RWPE1 (cell line): ENCODE measurements around the gene ZNF45.
A peak's percentile ranks its signal among the peaks of the same experiment; 100 is the strongest.
"Not testable (repeated sequence)": the region's sequence is repeated elsewhere in the genome, so short reads cannot be mapped to it uniquely, and the experiment has no call there.

ENCODE experiments used
- CTCF ChIA-PET: fragments of 350-600 bp; sonication (Branson Sonifier 250); formaldehyde crosslinking; extraction: SDS; loops from one replicate; lab custom pipeline; 2021; lab: Yijun Ruan, JAX
- POLR2A ChIA-PET: fragments of 400-600 bp; formaldehyde crosslinking; extraction: SDS; loops from one replicate; lab custom pipeline; 2020; ENCODE audit warnings: antibody characterized with exemption; ENCODE audit not compliant: low non-redundant PET; lab: Yijun Ruan, JAX
- DNase-seq: peaks from one replicate; pipeline ENCODE4 v3.0.0; 2012; ENCODE audit warnings: low spot score
- H3K27ac ChIP-seq: fragments of 450-650 bp; 2 replicates; pipeline ENCODE4 v1.5.1; 2017
- CTCF ChIP-seq: fragments of 450-650 bp; conservative IDR thresholded peaks from 2 replicates; pipeline ENCODE4 v1.5.1; 2017; ENCODE audit warnings: low read depth, mild to moderate bottlenecking

Gene ZNF45

GRCh38 chr19:43960411-43960810, 25.3 kb upstream of the ZNF45 start:
- ChIA-PET CTCF (interaction anchor here (0.6 kb wide), 1 partner anchor 14 kb away, joined by 5 read pairs; no protein-coding TSS in a partner anchor), POLR2A (no interaction called here)
- no peak for DNase-seq
- no peak for TF ChIP-seq CTCF
- H3K27ac ChIP-seq, result no peak overlapping the region

GRCh38 chr19:43957891-43958290, 22.8 kb upstream of the ZNF45 start:
- CTCF ChIA-PET, result no interaction called here
- H3K27ac ChIP-seq, result no peak overlapping the region
- no peak for DNase-seq
- TF ChIP-seq CTCF, result no peak
- POLR2A ChIA-PET, result no interaction called here

- ChIA-PET CTCF (no interaction called here), POLR2A (no interaction called here)
- TF ChIP-seq CTCF, result no peak
- DNase-seq, result no peak
- H3K27ac ChIP-seq, result no peak overlapping the region
Measured at GRCh38 chr19:43956827-43957226, 21.7 kb upstream of the ZNF45 start.

- CTCF ChIA-PET, result interaction anchor here (0.6 to 0.7 kb wide), 3 partner anchors 16 to 179 kb away, joined by 3 to 5 read pairs (median 3); partner anchors contain the start of gene ZNF45
- TF ChIP-seq CTCF, result peak; percentile 37
Measured at GRCh38 chr19:43950834-43951645, 16.0 kb upstream of the ZNF45 start, which contains the start of gene ZNF221. ZNF221 (plus strand) TSS chr19:43951228; CDS start chr19:43962727, 11,499 bp downstream.

GRCh38 chr19:43949803-43950202, 14.7 kb upstream of the ZNF45 start:
- CTCF ChIA-PET, DNase-seq, H3K27ac ChIP-seq, POLR2A ChIA-PET: not testable (repeated sequence)

More at GRCh38 chr19:43950834-43951645, 16.0 kb upstream of the ZNF45 start, which contains the start of gene ZNF221:
- peak; percentile 87 for DNase-seq
- H3K27ac ChIP-seq, result peak within 1 kb of the TSS; percentile 75
- POLR2A ChIA-PET, result interaction anchor here (0.6 kb wide), 1 partner anchor 16 kb away, joined by 3 read pairs; the partner anchor contains the start of gene ZNF45

- DNase-seq, CTCF ChIA-PET, POLR2A ChIA-PET, H3K27ac ChIP-seq: not testable (repeated sequence)
Measured at GRCh38 chr19:43947412-43947811, 12.3 kb upstream of the ZNF45 start.

GRCh38 chr19:43941209-43941608, 6.1 kb upstream of the ZNF45 start:
- CTCF ChIA-PET, result no interaction called here
- POLR2A ChIA-PET, result no interaction called here
- H3K27ac ChIP-seq, result no peak overlapping the region

More at GRCh38 chr19:43941209-43941608, 6.1 kb upstream of the ZNF45 start:
- no peak for DNase-seq
- TF ChIP-seq CTCF, result no peak
